AG04450 (cell line): ENCODE results near the gene ABCC5. TPM values are rescaled to one million over a fixed set of nuclear protein-coding genes. Genes with fewer than 3 reads are reported as not detected.
A peak's percentile ranks its signal among the peaks of the same experiment; 100 is the strongest.

ENCODE experiments used
- CTCF ChIA-PET: fragments of 300-600, 350-600 bp; formaldehyde crosslinking; extraction: SDS; loops from one replicate; lab custom pipeline; 2022; ENCODE audit warnings: antibody characterized with exemption, inconsistent platforms; lab: Charles Lee
- POLR2A ChIA-PET: fragments of 350-600 bp; formaldehyde crosslinking; extraction: SDS; loops from one replicate; lab custom pipeline; 2021; ENCODE audit warnings: antibody characterized with exemption, inconsistent platforms; lab: Yijun Ruan, JAX
- DNase-seq: peaks from one replicate; pipeline ENCODE4 v3.0.0-alpha.2; 2011; ENCODE audit warnings: low read depth, low spot score
- H3K27ac ChIP-seq: one replicate; pipeline ENCODE4 v1.5.1; 2012; ENCODE audit warnings: low read depth, low read length, control low read depth
- H3K27me3 ChIP-seq: one replicate; pipeline ENCODE4 v1.6.0; 2012; ENCODE audit warnings: low read length; ENCODE audit not compliant: control insufficient read depth, insufficient read depth
- H3K4me3 ChIP-seq: 2 replicates; pipeline ENCODE4 v1.5.1; 2011; ENCODE audit warnings: mild to moderate bottlenecking, low read depth, low read length, control low read depth
- H3K9me3 ChIP-seq: 2 replicates; pipeline ENCODE4 v1.5.1; 2012; ENCODE audit warnings: low read length; ENCODE audit not compliant: control insufficient read depth, insufficient read depth
- polyA plus RNA-seq: library from polyadenylated mRNA; depleted of rRNA; stranded (reverse); fragments of >200 nt; gene quantifications from 2 replicates; pipeline ENCODE4 v1.2.3, GENCODE V29; 2011
- TF ChIP-seq, protein P1 (sequence below): IDR thresholded peaks from 2 replicates; pipeline ENCODE4 v1.5.1; 2011; ENCODE audit warnings: low read depth, low read length, control low read depth, inconsistent platforms

The ABCC5 gene
- polyA plus RNA-seq, 1 experiment, result 30.6 TPM

DNA sequence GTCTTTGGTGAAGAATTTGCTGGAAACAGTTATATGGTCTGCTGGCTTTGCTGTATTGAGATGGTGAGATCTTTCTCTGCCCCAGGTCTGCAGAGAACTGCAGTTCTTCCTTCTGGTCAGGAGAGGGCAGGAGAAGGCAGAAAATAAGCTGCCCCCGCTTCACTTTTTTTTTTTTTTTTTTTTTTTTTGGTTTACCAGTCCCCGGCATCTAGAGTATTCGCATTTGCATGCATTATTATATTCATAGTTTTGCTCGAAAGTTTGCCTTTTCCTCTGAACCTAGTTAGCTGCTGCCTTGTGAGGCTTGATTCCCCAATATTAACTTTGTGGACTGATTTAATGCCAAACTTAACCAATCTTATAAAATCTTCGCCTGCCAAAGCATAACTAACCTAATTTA, 122.4 kb downstream of the ABCC5 start:
- no peaks in the 10 kb centered on the region for H3K9me3 ChIP-seq
- no peak overlapping the region for H3K4me3 ChIP-seq
- CTCF ChIA-PET, result interaction anchor here (0.6 to 3.8 kb wide), 58 partner anchors 9 to 912 kb away, joined by 3 to 48 read pairs (median 5); partner anchors contain the start of genes ABCC5, AP2M1, EEF1AKMT4 and EIF2B5
- H3K27me3 ChIP-seq, result peaks cover 16% of the 10 kb centered on the region
- TF ChIP-seq, protein P1, sequence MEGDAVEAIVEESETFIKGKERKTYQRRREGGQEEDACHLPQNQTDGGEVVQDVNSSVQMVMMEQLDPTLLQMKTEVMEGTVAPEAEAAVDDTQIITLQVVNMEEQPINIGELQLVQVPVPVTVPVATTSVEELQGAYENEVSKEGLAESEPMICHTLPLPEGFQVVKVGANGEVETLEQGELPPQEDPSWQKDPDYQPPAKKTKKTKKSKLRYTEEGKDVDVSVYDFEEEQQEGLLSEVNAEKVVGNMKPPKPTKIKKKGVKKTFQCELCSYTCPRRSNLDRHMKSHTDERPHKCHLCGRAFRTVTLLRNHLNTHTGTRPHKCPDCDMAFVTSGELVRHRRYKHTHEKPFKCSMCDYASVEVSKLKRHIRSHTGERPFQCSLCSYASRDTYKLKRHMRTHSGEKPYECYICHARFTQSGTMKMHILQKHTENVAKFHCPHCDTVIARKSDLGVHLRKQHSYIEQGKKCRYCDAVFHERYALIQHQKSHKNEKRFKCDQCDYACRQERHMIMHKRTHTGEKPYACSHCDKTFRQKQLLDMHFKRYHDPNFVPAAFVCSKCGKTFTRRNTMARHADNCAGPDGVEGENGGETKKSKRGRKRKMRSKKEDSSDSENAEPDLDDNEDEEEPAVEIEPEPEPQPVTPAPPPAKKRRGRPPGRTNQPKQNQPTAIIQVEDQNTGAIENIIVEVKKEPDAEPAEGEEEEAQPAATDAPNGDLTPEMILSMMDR, result peak; percentile 91
- H3K27ac ChIP-seq, result no peak overlapping the region
- peak; percentile 20 for DNase-seq
- POLR2A ChIA-PET, result interaction anchor here (0.7 kb wide), 1 partner anchor 239 kb away, joined by 5 read pairs; the partner anchor contains the start of gene EIF2B5

DNA sequence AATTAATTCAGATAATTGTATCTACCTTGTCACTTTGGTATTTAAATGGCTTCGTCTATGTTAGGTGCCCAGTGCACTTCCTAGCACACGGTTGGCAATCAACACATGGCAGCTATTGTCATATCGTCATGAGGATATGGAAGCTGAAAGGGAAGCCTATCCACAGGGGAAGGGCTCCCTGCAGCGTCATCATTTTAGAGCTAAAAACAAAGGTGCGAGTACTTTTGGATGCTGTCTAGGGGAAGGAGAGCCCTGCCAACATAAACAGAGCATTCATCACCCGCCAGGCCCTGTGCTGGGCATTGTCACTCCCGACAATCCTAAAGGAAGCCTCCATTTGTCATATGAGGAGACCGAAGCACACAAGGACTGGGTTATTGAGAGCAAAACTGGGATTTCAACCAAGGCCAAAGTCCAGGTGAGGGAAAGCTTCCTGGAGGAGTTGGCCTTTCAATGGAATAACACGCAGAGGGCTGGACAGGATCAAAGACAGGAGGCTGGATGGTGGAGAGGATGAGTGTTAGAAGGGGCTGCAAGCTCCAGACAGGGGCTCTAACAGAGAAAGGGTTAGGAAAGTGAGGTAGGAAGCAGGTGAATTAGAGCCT, 125.0 kb downstream of the ABCC5 start:
- Histone ChIP-seq H3K27me3 (peaks cover 12% of the 10 kb centered on the region), H3K27ac (no peak overlapping the region), H3K9me3 (no peaks in the 10 kb centered on the region), H3K4me3 (no peak overlapping the region)
- ChIA-PET POLR2A (interaction anchor here (0.6 kb wide), 1 partner anchor 455 kb away, joined by 5 read pairs; no protein-coding TSS in a partner anchor), CTCF (interaction anchor here (1.0 to 2.1 kb wide), 4 partner anchors 8 to 357 kb away, joined by 3 to 5 read pairs (median 3); partner anchors contain the start of genes ABCC5 and PARL)
- TF ChIP-seq, protein P1, result no peak
- no peak for DNase-seq

DNA sequence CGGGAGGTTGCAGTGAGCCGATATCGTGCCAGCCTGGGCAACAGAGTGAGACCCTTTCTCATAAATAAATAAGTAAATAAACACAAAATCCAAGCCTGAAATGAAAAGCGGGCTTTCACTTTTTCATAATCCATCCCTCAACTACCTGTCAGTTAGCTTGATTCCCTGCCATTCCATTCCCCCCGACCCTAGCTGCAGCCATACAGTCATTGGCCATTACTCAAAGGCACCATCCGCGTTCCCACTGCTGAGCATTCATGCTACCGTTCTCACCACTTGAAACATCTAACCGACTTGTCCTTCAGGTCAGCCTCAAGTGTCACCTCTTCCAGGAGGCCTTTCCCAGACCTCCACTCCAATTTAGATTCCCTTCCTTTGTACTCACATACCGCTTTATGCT, 131.9 kb downstream of the ABCC5 start:
- ChIA-PET CTCF (interaction anchor here (2.0 to 2.9 kb wide), 5 partner anchors 10 to 396 kb away, joined by 7 to 26 read pairs (median 11); no protein-coding TSS in a partner anchor), POLR2A (no interaction called here)
- H3K27me3 ChIP-seq, result peaks cover under 1% of the 10 kb centered on the region
- H3K9me3 ChIP-seq, result no peaks in the 10 kb centered on the region; the same call in 1 of the 2 replicates
- H3K27ac ChIP-seq, result no peak overlapping the region
- TF ChIP-seq, protein P1, result no peak
- DNase-seq, result no peak
- H3K4me3 ChIP-seq, result no peak overlapping the region

DNA sequence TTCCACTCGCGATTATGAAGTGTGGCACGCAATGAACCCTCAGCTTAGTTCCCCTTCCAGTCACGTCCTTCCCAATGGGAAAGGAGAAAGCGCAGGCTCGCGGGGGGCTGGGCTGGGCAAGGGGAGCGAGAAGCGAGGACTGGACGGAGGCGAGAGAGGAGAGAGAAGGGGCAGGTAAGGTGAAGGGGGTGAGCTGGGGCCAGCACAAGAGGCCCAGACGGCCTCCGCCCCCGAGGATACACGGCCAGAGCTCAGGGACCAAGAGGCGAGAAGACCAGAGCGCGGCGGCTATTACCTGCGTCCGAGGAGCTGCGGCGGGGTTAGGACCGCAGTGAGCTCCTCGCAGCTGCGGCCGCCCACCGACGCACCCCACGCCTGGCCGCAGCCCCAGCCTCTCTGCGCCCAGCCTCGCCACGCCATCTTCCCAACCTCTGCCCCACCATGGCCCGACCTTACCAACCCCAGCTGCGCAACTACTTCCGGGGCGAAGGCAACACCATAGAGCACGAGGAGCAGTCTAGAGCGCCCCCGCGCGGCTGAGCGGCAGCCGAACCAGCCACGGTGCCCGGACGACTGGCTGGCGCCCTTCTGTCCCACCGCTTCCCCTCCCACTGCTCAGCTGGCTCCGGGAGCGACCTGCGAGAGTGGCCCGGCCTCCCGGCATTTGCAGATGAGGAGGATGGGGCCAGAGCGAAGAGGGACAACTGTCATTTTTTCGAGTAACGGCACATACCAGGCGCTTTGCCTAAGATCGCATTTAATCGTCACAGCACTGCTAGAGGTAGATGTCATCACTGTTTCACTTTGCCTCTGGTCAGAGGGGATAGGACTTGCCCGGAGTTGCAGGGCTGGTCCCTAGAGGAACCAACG, 133.0 kb downstream of the ABCC5 start, which contains the start of gene PARL:
PARL (minus strand) TSS at position 454 of the 870 bp plus-strand sequence; CDS start at position 420, 34 bp downstream.
- peak within 1 kb of the TSS; percentile 97 for H3K4me3 ChIP-seq
- H3K27ac ChIP-seq, result peak within 1 kb of the TSS; percentile 61
- H3K9me3 ChIP-seq, result no peaks in the 10 kb centered on the region; the same call in 1 of the 2 replicates
- H3K27me3 ChIP-seq, result no peaks in the 10 kb centered on the region
- peak; percentile 57 for DNase-seq
- POLR2A ChIA-PET, result interaction anchor here (0.5 to 1.5 kb wide), 6 partner anchors 9 to 395 kb away, joined by 3 to 7 read pairs (median 3); partner anchors contain the start of genes ABCC5 and MAP6D1
- TF ChIP-seq, protein P1, result peak; percentile 93
- CTCF ChIA-PET, result interaction anchor here (0.5 to 2.9 kb wide), 38 partner anchors 9 to 1042 kb away, joined by 3 to 26 read pairs (median 3); partner anchors contain the start of genes ABCC5, EEF1AKMT4 and MAP6D1
